Adrenal gland (tissue), 12 donors: ENCODE data around the gene CIB4. TPM values are rescaled to one million over a fixed set of nuclear protein-coding genes. Genes with fewer than 3 reads are reported as not detected.
A peak's percentile ranks its signal among the peaks of the same experiment; 100 is the strongest.

Experiments used
- DNase-seq, 7 donors: peaks; one replicate each; pipeline ENCODE4 v3.0.0-alpha.2; 2019 to 2020
- H3K27ac ChIP-seq, 5 donors: fragments of 200-600 bp; sonication (generic) in 4 of 5; 1 replicate in 3 of 5; 2 replicates in 2 of 5; pipeline versions ENCODE4 v1.5.1 to v1.8.0; 2016 to 2020; ENCODE audit warnings: mild to moderate bottlenecking in 1 of 5
- H3K27me3 ChIP-seq: fragments of 200-600 bp; 2 replicates; pipeline ENCODE4 v1.8.0; 2021
- H3K36me3 ChIP-seq, 2 donors: fragments of 200-600 bp; replicated peaks in 1 of 2; 1 replicate in 1 of 2; 2 replicates in 1 of 2; pipeline versions ENCODE4 v1.5.1 to v1.8.0; 2018 to 2022
- H3K4me1 ChIP-seq, 2 donors: fragments of 200-600 bp; replicated peaks in 1 of 2; 1 replicate in 1 of 2; 2 replicates in 1 of 2; pipeline versions ENCODE4 v1.5.1 to v1.8.0; 2018 to 2021
- H3K4me3 ChIP-seq, 4 donors: fragments of 200-600 bp; sonication (generic) in 3 of 4; one replicate each; pipeline ENCODE4 v1.5.1; 2016 to 2018
- H3K9me3 ChIP-seq, 3 donors: fragments of 200-600 bp; sonication (generic) in 1 of 3; replicated peaks in 1 of 3; 1 replicate in 2 of 3; 2 replicates in 1 of 3; pipeline versions ENCODE4 v1.5.1 to v1.8.0; 2016 to 2021
- POLR2A ChIP-seq, 2 donors: fragments of 450-650 bp; IDR thresholded peaks; one replicate each; pipeline ENCODE4 v1.6.1; 2017; ENCODE audit warnings: antibody characterized with exemption in 2 of 2, mild to moderate bottlenecking in 2 of 2, moderate library complexity in 1 of 2
- WGBS, 4 donors: extraction: QIAGEN DNeasy Blood & Tissue Kit in 2 of 4; methylation state at CpG; one replicate each; pipeline versions ENCODE4 v1.1.5 to v1.1.7; 2013 to 2017; 5-methylcytosine and 5-hydroxymethylcytosine counted together
- intact Hi-C, 2 donors: fragments of 100-400 bp; cut with DNase I; formaldehyde crosslinking; loops; one replicate each; pipeline versions ENCODE4 v1.14.1 to v1.15.0; 2022 to 2023
- polyA plus RNA-seq, 3 donors: library from polyadenylated mRNA; stranded (reverse); fragments of 200-250 nt in 2 of 3; fragments of 350-450 nt in 1 of 3; fragmentation: Illumina TruSeq in 1 of 3; extraction: RNeasy Lipid Tissue Mini Kit (QIAGEN cat#74804) in 1 of 3; gene quantifications; one replicate each; pipeline ENCODE4 v1.2.3, GENCODE V29; 2013 to 2014
- total RNA-seq, 9 donors: library from RNA; depleted of rRNA in 4 of 9; stranded (reverse); fragments of >200 nt in 4 of 9; fragments of 120-200 nt in 1 of 9; fragmentation: NEBNext Ultra II Directional in 1 of 9; extraction: Animal tissue kit (Norgen Biotek cat#: 25700) in 1 of 9; gene quantifications; one replicate each; pipeline versions ENCODE4 v1.1.0 to v1.2.4, GENCODE V29; 2013 to 2023
- TF ChIP-seq, protein P1 (sequence below), 6 experiments: fragments of 450-650 bp in 4 of 6; fragments of 200-600 bp in 2 of 6; sonication (generic) in 1 of 6; IDR thresholded peaks; 1 replicate in 5 of 6; 2 replicates in 1 of 6; pipeline versions ENCODE4 v1.5.1 to v1.8.0; 2016 to 2021; ENCODE audit warnings: antibody characterized with exemption in 6 of 6, mild to moderate bottlenecking in 2 of 6, moderate library complexity in 1 of 6
- donor health status: healthy with polysubstance abuse.
- donor health status: Bipolar disorder and iron deficiency.
- donor health status: DM: yes; HTN: yes; CAD: no.
- donor health status: DM: no; HTN: no; CAD: no.
- donor health status: DM: no; HTN: no; CAD: no.
- donor health status: DM: yes; HTN: yes; CAD: no.

CIB4 gene
- total and polyA plus RNA-seq, 12 donors, result 2.2 to 10.1 (median 3.5) TPM; not detected in 2

GRCh38 chr2:26618611-26619010 is 22.6 kb downstream of the CIB4 start:
- Histone ChIP-seq H3K27me3 (no peaks in the 10 kb centered on the region), H3K36me3 (no peaks in the 10 kb centered on the region), H3K9me3 (no peaks in the 10 kb centered on the region), H3K27ac (no peak overlapping the region), H3K4me3 (no peak overlapping the region), H3K4me1 (peaks cover 0 to 16% of the 10 kb centered on the region in 2 donors)
- no peak for TF ChIP-seq POLR2A (IDR thresholded peaks at IDR 0.05)
- TF ChIP-seq, protein P1, sequence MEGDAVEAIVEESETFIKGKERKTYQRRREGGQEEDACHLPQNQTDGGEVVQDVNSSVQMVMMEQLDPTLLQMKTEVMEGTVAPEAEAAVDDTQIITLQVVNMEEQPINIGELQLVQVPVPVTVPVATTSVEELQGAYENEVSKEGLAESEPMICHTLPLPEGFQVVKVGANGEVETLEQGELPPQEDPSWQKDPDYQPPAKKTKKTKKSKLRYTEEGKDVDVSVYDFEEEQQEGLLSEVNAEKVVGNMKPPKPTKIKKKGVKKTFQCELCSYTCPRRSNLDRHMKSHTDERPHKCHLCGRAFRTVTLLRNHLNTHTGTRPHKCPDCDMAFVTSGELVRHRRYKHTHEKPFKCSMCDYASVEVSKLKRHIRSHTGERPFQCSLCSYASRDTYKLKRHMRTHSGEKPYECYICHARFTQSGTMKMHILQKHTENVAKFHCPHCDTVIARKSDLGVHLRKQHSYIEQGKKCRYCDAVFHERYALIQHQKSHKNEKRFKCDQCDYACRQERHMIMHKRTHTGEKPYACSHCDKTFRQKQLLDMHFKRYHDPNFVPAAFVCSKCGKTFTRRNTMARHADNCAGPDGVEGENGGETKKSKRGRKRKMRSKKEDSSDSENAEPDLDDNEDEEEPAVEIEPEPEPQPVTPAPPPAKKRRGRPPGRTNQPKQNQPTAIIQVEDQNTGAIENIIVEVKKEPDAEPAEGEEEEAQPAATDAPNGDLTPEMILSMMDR (IDR thresholded peaks at IDR 0.05), result no peak
- peak in 2 of 7 donors; percentile 9 to 36 for DNase-seq
- 94 to 96% (median 96%) methylated on average over 7 to 10 of the region's 10 CpGs for WGBS, 4 donors
- intact Hi-C loops, result no loop called here

GRCh38 chr2:26617588-26618083 is 23.5 kb downstream of the CIB4 start:
- H3K9me3 ChIP-seq, result no peaks in the 10 kb centered on the region
- intact Hi-C loops, result no loop called here
- H3K36me3 ChIP-seq, result no peaks in the 10 kb centered on the region
- no peak overlapping the region for H3K27ac ChIP-seq
- peak in 2 of 7 donors; percentile 2 to 29 for DNase-seq
- H3K27me3 ChIP-seq, result no peaks in the 10 kb centered on the region
- no peak overlapping the region for H3K4me3 ChIP-seq
- TF ChIP-seq POLR2A (IDR thresholded peaks at IDR 0.05), result no peak
- TF ChIP-seq, protein P1 (IDR thresholded peaks at IDR 0.05), result no peak
- WGBS, 4 donors, result 78 to 90% (median 79%) methylated on average over 7 of the region's 7 CpGs
- peaks cover 0 to 26% of the 10 kb centered on the region in 2 donors for H3K4me1 ChIP-seq

DNA sequence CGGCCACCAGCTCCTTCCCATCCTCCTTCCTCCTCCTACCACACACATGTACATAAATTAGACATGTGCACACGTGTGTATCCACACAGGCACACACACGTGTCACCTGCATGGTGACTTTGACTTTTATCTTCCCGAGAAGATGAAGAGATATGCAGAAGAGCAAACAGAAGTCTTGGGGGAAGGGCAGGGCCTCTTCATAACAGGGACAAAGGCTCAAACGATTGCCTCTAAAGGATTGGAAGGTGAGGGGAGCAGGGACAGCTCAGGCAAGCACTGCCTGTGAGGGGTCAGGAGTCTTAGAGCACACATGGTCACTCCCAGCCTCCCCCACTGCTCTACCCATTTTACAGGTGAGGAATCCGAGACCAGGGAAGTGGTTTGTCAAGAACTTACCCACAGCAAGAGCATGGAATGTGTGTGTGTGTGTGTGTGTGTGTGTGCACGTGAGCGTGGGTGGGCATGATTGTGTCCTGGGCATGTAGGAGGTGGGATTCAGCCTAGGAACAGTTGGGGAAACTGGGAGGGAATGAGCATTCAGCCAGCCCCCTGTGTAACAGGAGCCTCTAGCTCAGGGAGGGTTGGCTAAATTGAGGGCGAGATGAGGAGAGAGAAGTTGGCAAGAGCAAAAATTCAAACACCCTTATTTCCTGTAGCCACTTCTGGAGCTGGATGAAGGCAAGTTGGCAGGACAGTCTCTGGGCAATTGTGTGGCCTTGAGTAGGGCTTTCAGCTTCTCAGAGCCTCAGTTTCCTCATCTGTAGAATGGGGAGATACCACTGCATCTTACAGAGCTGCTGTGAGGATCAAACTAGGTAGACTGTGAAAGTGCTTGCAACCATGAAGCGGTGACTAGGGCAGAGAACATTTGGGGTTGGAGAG is 24.2 kb downstream of the CIB4 start:
- H3K36me3 ChIP-seq, result no peaks in the 10 kb centered on the region
- TF ChIP-seq, protein P1 (IDR thresholded peaks at IDR 0.05), result no peak
- no peak for TF ChIP-seq POLR2A (IDR thresholded peaks at IDR 0.05)
- H3K9me3 ChIP-seq, result no peaks in the 10 kb centered on the region
- no peak overlapping the region for H3K4me3 ChIP-seq
- H3K4me1 ChIP-seq, result peaks cover 0 to 33% of the 10 kb centered on the region in 2 donors
- 85 to 91% (median 87%) methylated on average over 10 of the region's 10 CpGs for WGBS, 4 donors
- intact Hi-C loops, result no loop called here
- DNase-seq, result peak in 1 of 7 donors; percentile 33
- H3K27ac ChIP-seq, result no peak overlapping the region
- no peaks in the 10 kb centered on the region for H3K27me3 ChIP-seq

DNA sequence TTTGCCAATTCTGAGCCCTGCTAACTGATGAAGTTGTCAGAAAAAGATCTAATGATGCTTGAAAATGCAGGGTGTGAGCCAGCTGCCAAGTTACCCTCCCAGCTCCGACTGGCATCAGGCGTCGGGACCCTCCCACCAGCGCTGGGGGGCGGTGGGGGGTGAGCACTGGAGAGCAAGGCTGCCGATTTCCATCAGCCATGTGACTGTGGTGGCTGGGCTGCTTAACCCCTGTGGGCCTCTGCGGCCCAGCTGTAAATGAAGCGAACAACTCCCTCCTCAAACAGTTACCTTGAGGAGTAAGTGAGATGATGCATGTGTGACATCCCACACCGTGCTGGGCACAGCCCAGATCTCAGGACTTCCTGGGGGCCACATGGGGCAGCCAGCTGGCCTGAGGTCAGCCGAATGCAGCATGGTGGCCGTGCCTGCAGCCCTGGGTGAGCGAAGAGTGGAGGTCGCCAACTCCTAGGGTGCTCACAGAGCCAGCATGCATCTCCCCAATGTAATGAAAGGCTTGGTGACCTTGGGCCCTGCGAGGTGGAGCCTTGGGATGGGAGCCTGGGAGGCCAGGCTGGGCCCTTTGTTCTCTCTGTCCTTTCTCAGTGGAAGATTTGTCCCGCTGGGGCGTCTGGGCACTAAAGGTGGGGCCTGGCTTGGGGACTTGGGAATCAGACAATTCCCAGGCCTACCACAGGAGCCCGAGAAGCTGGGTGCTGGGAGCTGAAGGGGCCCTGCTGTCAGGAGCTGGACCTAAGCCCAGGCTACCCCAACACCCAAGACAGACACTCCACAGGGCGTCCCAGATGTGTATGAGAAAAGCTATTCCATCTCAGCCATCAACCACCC is 25.1 kb downstream of the CIB4 start:
- no peaks in the 10 kb centered on the region for H3K36me3 ChIP-seq
- peaks cover 0 to 35% of the 10 kb centered on the region in 2 donors for H3K4me1 ChIP-seq
- H3K4me3 ChIP-seq, result no peak overlapping the region
- 63 to 73% (median 69%) methylated on average over 5 to 18 of the region's 18 CpGs for WGBS, 4 donors
- no peak overlapping the region for H3K27ac ChIP-seq
- TF ChIP-seq POLR2A (IDR thresholded peaks at IDR 0.05), result no peak
- no peaks in the 10 kb centered on the region for H3K27me3 ChIP-seq
- peak in 2 of 7 donors; percentile 13 to 46 for DNase-seq
- intact Hi-C loops, result no loop called here
- H3K9me3 ChIP-seq, result no peaks in the 10 kb centered on the region
